ACC112 (cell line): ENCODE measurements around the gene CEP85L.

ENCODE experiments used
- H2AFZ ChIP-seq: fragments of 200-600 bp; sonication (generic); one replicate; pipeline ENCODE4 v1.6.0; 2017; ENCODE audit warnings: antibody characterized with exemption, low read length; ENCODE audit not compliant: unreplicated experiment
- H3K27ac ChIP-seq: fragments of 200-600 bp; sonication (generic); 2 replicates; pipeline ENCODE4 v1.5.1; 2014; ENCODE audit warnings: low read depth, mild to moderate bottlenecking, antibody characterized with exemption, low read length, moderate library complexity
- H3K27me3 ChIP-seq: fragments of 200-600 bp; sonication (generic); 2 replicates; pipeline ENCODE4 v1.6.1; 2014; ENCODE audit warnings: mild to moderate bottlenecking, antibody characterized with exemption, low read length, moderate library complexity, mixed read lengths; ENCODE audit not compliant: insufficient read depth
- H3K36me3 ChIP-seq: fragments of 200-600 bp; sonication (generic); 2 replicates; pipeline ENCODE4 v1.6.1; 2016; ENCODE audit warnings: mild to moderate bottlenecking, antibody characterized with exemption, low read length, moderate library complexity, mixed read lengths; ENCODE audit not compliant: insufficient read depth
- H3K4me1 ChIP-seq: fragments of 200-600 bp; sonication (generic); one replicate; pipeline ENCODE4 v1.6.1; 2016; ENCODE audit warnings: low read length, mixed read lengths; ENCODE audit not compliant: insufficient read depth, unreplicated experiment, control insufficient read depth
- H3K4me3 ChIP-seq: fragments of 200-600 bp; sonication (generic); 2 replicates; pipeline ENCODE4 v1.5.1; 2014; ENCODE audit warnings: mild to moderate bottlenecking, low read depth, low read length
- H3K79me2 ChIP-seq: fragments of 200-600 bp; sonication (generic); one replicate; pipeline ENCODE4 v1.6.0; 2016; ENCODE audit warnings: low read length; ENCODE audit not compliant: control insufficient read depth, unreplicated experiment, insufficient read depth

CEP85L gene

GRCh38 chr6:118594877-118595276 lies 56.5 kb downstream of the CEP85L start:
- no peak overlapping the region for H2AFZ ChIP-seq
- peaks cover 5% of the 10 kb centered on the region for H3K79me2 ChIP-seq
- H3K27me3 ChIP-seq, result no peaks in the 10 kb centered on the region
- no peak overlapping the region for H3K27ac ChIP-seq
- H3K4me1 ChIP-seq, result no peaks in the 10 kb centered on the region
- no peaks in the 10 kb centered on the region for H3K36me3 ChIP-seq
- H3K4me3 ChIP-seq, result no peak overlapping the region

GRCh38 chr6:118591897-118592296 lies 59.5 kb downstream of the CEP85L start:
- no peak overlapping the region for H2AFZ ChIP-seq
- no peaks in the 10 kb centered on the region for H3K27me3 ChIP-seq
- peaks cover 4% of the 10 kb centered on the region for H3K4me1 ChIP-seq
- H3K4me3 ChIP-seq, result no peak overlapping the region
- peaks cover 8% of the 10 kb centered on the region for H3K79me2 ChIP-seq
- H3K27ac ChIP-seq, result no peak overlapping the region
- no peaks in the 10 kb centered on the region for H3K36me3 ChIP-seq

DNA sequence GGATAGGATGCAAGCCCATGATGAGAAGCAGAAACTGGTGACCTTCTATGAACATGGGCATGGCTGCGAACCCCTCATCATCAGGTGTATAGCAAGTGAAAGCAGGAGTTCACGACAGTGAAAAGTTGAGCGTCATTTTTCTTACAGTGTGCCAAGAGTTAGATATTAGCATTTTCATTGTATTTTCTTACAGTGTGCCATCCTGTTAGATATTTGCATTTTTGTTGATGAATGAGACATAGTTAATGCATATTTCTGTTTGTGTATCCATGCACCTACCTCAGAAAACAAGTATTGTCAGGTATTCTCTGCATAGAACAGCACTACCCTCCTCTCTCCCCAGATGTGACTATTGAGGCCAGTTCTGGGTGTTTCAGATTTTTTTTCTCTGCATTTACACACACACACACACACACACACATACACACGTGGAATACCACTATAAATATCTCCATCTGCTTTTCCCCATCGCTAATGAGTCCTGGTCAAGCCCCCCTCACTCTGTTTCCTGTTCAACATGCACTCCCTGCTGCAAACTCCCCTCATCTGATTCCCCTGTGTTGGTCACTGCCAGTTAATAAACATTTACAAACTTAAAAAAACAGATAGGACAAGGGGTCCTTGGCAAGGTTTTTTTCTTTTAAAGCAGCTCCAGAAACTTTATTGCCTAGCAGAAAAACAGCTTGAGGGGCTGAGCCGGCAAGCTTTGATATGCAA lies 61.6 kb downstream of the CEP85L start:
- no peaks in the 10 kb centered on the region for H3K27me3 ChIP-seq
- no peak overlapping the region for H3K27ac ChIP-seq
- H3K4me1 ChIP-seq, result peaks cover 4% of the 10 kb centered on the region
- peaks cover 14% of the 10 kb centered on the region for H3K79me2 ChIP-seq
- H3K4me3 ChIP-seq, result no peak overlapping the region
- H3K36me3 ChIP-seq, result no peaks in the 10 kb centered on the region
- H2AFZ ChIP-seq, result no peak overlapping the region

DNA sequence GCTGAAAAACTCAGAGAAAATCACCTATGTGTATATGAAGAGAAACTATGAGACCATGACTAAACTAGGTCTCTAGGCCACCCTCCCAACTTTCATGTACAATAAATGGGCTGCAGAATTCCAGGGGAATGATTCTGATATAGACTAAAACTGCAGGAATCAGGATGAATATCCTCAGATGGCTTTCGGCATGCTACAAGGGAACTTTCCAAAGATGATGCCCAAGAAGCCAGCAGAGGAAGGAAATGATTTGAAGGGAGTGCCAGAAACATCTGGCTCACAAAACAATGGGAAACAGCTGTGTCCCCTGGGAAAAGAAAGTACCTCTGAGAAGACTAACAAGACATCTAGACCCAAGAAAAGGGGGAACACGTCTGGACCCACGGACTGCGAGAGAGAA lies 62.2 kb downstream of the CEP85L start:
- Histone ChIP-seq H3K4me3 (no peak overlapping the region), H2AFZ (no peak overlapping the region), H3K79me2 (peaks cover 14% of the 10 kb centered on the region), H3K36me3 (no peaks in the 10 kb centered on the region), H3K4me1 (peaks cover 4% of the 10 kb centered on the region), H3K27ac (no peak overlapping the region), H3K27me3 (no peaks in the 10 kb centered on the region)

- Histone ChIP-seq H3K4me3 (no peak overlapping the region), H3K79me2 (peaks cover 10% of the 10 kb centered on the region), H3K4me1 (peaks cover 4% of the 10 kb centered on the region), H3K27me3 (no peaks in the 10 kb centered on the region), H3K27ac (no peak overlapping the region), H3K36me3 (no peaks in the 10 kb centered on the region), H2AFZ (no peak overlapping the region)
Observed at GRCh38 chr6:118588626-118589025, 62.8 kb downstream of the CEP85L start.

DNA sequence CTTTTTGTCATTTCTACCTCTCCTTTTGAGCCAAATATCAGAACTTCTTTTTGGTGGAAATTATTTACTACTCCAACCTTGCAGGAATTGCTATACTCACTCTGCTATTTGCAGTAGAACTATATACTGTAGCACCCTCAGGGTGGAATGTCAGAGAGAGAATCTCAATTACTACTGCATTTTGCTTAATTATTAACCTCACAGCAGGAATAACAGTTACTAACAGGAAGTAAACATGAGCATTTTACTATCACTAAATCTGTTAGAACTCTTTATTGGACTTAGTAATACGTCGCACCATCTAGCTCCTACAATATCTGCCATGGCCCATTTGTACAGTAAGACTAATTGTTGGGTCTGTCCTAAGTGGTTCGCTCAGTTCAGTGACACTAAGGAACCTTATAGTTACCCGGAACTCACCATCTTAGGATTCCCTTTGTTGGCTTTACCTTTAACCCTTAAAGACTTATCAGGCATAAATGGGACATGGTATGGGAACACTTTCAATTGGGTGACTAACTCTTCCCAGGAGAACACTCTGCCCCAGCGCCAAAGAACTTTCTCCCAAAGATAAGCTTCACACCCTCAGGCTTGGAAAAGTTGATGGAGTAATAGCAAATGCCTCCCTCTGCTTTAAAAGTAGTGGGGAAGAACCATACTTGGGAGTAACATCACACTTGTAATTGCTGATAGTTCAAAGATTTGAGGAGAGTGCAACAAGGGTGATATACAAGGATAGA lies 64.5 kb downstream of the CEP85L start:
- no peaks in the 10 kb centered on the region for H3K27me3 ChIP-seq

GRCh38 chr6:118584911-118585310 lies 66.5 kb downstream of the CEP85L start:
- Histone ChIP-seq H3K36me3 (no peaks in the 10 kb centered on the region), H3K79me2 (peaks cover 9% of the 10 kb centered on the region), H3K27ac (no peak overlapping the region), H2AFZ (no peak overlapping the region), H3K4me1 (peaks cover 25% of the 10 kb centered on the region), H3K4me3 (no peak overlapping the region), H3K27me3 (no peaks in the 10 kb centered on the region)

More for the DNA sequence above, 64.5 kb downstream of the CEP85L start:
- H3K36me3 ChIP-seq, result no peaks in the 10 kb centered on the region
- no peak overlapping the region for H3K4me3 ChIP-seq
- no peak overlapping the region for H2AFZ ChIP-seq
- no peak overlapping the region for H3K27ac ChIP-seq
- H3K79me2 ChIP-seq, result peaks cover 9% of the 10 kb centered on the region
- peaks cover 9% of the 10 kb centered on the region for H3K4me1 ChIP-seq

GRCh38 chr6:118581489-118581959 lies 69.9 kb downstream of the CEP85L start:
- H3K79me2 ChIP-seq, result peaks cover 2% of the 10 kb centered on the region
- H3K36me3 ChIP-seq, result no peaks in the 10 kb centered on the region
- H3K4me3 ChIP-seq, result no peak overlapping the region

GRCh38 chr6:118580585-118581419 lies 70.6 kb downstream of the CEP85L start:
- H3K27ac ChIP-seq, result peak overlapping the region; percentile 58
- H3K27me3 ChIP-seq, result no peaks in the 10 kb centered on the region
- H2AFZ ChIP-seq, result peak overlapping the region; percentile 35
- peaks cover 21% of the 10 kb centered on the region for H3K4me1 ChIP-seq
- H3K79me2 ChIP-seq, result peaks cover 2% of the 10 kb centered on the region
- 0 out of 2 replicates have a peak, but pooled peaks cover 6% of the 10 kb centered on the region for H3K36me3 ChIP-seq
- peak overlapping the region; percentile 50; the same call in 1 of the 2 replicates for H3K4me3 ChIP-seq

More at GRCh38 chr6:118581489-118581959, 69.9 kb downstream of the CEP85L start:
- Histone ChIP-seq H3K27me3 (no peaks in the 10 kb centered on the region), H3K4me1 (peaks cover 21% of the 10 kb centered on the region), H3K27ac (peak overlapping the region; percentile 58), H2AFZ (no peak overlapping the region)

- peaks cover 21% of the 10 kb centered on the region for H3K4me1 ChIP-seq
- peaks cover 14% of the 10 kb centered on the region for H3K36me3 ChIP-seq
- H3K27me3 ChIP-seq, result no peaks in the 10 kb centered on the region
- H3K79me2 ChIP-seq, result peaks cover 7% of the 10 kb centered on the region
- no peak overlapping the region for H2AFZ ChIP-seq
- no peak overlapping the region for H3K4me3 ChIP-seq
- H3K27ac ChIP-seq, result peak overlapping the region; percentile 58; the same call in 1 of the 2 replicates
Observed at GRCh38 chr6:118579786-118580185, 71.6 kb downstream of the CEP85L start.
